ENCODE results near the gene DGKB. TPM values are rescaled to one million over a fixed set of nuclear protein-coding genes. Genes with fewer than 3 reads are reported as not detected.

DGKB gene
- total and polyA plus RNA-seq, 2 of the 8 experiments (the other 6 are each of a cell fraction or from before 2014, with no cell fraction given), result 1.9 to 2.6 TPM

GRCh38 chr7:14381936-14382335 is 520.6 kb downstream of the DGKB start:
- DNase-seq (ENCODE audit: low read depth in 1 of 2, low spot score in 2 of 2), result no peak
- FAIRE-seq, result no peak
- Histone ChIP-seq H2BK15ac (ENCODE audit: low read length) (no peak overlapping the region), H2AK5ac (ENCODE audit: low read depth, low read length) (no peak overlapping the region), H2BK5ac (ENCODE audit: low read depth, low read length) (no peak overlapping the region), H2BK12ac (ENCODE audit: low read depth, low read length) (no peak overlapping the region), H2BK120ac (replicated peaks; ENCODE audit: low read depth, low read length) (no peak overlapping the region), H3K27me3 (replicated peaks in 1 of 4; ENCODE audit: control insufficient read depth in 3 of 4, extremely low read depth in 1 of 4, insufficient read depth in 3 of 4, low read length in 3 of 4) (no peaks in the 10 kb centered on the region), H3K4me2 (ENCODE audit: insufficient read depth in 1 of 2, low read depth in 2 of 2, low read length in 2 of 2) (no peak overlapping the region), H4K8ac (ENCODE audit: extremely low read depth, insufficient read depth, low read length) (no peak overlapping the region), H3K4me3 (ENCODE audit: extremely low read depth in 1 of 4, insufficient read depth in 2 of 4, low read depth in 3 of 4, low read length in 4 of 4) (no peak overlapping the region), H3K23me2 (ENCODE audit: low read depth, low read length) (no peaks in the 10 kb centered on the region), H3K23ac (ENCODE audit: insufficient read length) (no peak overlapping the region), H2AFZ (ENCODE audit: low read length) (no peak overlapping the region), H3K4me1 (replicated peaks in 1 of 4; ENCODE audit: control insufficient read depth in 3 of 4, insufficient read depth in 4 of 4, low read length in 3 of 4) (no peaks in the 10 kb centered on the region), H4K20me1 (replicated peaks in 1 of 2; ENCODE audit: control insufficient read depth in 1 of 2, insufficient read depth in 2 of 2, low read length in 2 of 2) (no peaks in the 10 kb centered on the region), H3K79me1 (ENCODE audit: low read depth, low read length) (no peaks in the 10 kb centered on the region), H4K91ac (replicated peaks; ENCODE audit: insufficient read length, low read length) (no peak overlapping the region), H3K14ac (ENCODE audit: insufficient read length) (no peak overlapping the region), H2BK20ac (ENCODE audit: low read length) (no peak overlapping the region), H4K5ac (ENCODE audit: insufficient read length, low read depth, low read length) (no peak overlapping the region), H3K27ac (ENCODE audit: low read depth, low read length) (no peak overlapping the region), H3K9ac (replicated peaks in 1 of 4; ENCODE audit: extremely low read depth in 1 of 4, low read depth in 3 of 4, low read length in 3 of 4) (no peak overlapping the region), H3K79me2 (ENCODE audit: control insufficient read depth in 1 of 2, insufficient read depth in 2 of 2, low read length in 2 of 2) (no peaks in the 10 kb centered on the region), H3K18ac (ENCODE audit: extremely low read depth, low read length) (no peak overlapping the region), H3K36me3 (ENCODE audit: control insufficient read depth in 2 of 4, insufficient read depth in 4 of 4, low read length in 3 of 4) (no peaks in the 10 kb centered on the region), H3K4ac (replicated peaks; ENCODE audit: insufficient read length, low read depth, low read length) (no peak overlapping the region), H3K56ac (replicated peaks; ENCODE audit: insufficient read length, low read depth, low read length) (no peak overlapping the region), H3K9me3 (ENCODE audit: insufficient read depth in 2 of 2, low read depth in 1 of 2, low read length in 1 of 2) (no peaks in the 10 kb centered on the region)
- 88% methylated on average over 3 of the region's 3 CpGs; no CpG with 5 or more reads in 1 of the 2 experiments for WGBS, 2 experiments (ENCODE audit: extremely low coverage in 1 of 2, insufficient coverage in 1 of 2, insufficient read length in 1 of 2, insufficient replicate concordance in 2 of 2, low coverage in 1 of 2, low lambda C conversion rate in 2 of 2, missing lambda C conversion rate in 1 of 2)
- CTCF ChIA-PET (ENCODE audit: partially characterized antibody), result no interaction called here
- POLR2A ChIA-PET (ENCODE audit: partially characterized antibody), result no interaction called here
- TF ChIP-seq RAD21 (IDR thresholded peaks at IDR 0.05 in 1 of 2, conservative IDR thresholded peaks at IDR 0.05 in 1 of 2; ENCODE audit: low read depth in 2 of 2, low read length in 2 of 2) (no peak), E2F6 (IDR thresholded peaks at IDR 0.05) (no peak), NANOG (IDR thresholded peaks at IDR 0.05; ENCODE audit: insufficient read depth, low read depth, low read length, poor library complexity, severe bottlenecking) (no peak), POLR2A (IDR thresholded peaks at IDR 0.05; ENCODE audit: control extremely low read depth in 1 of 2, low read depth in 2 of 2, low read length in 2 of 2) (no peak), EZH2 (IDR thresholded peaks at IDR 0.05; ENCODE audit: low read depth, low read length, severe bottlenecking) (no peak), SAP30 (IDR thresholded peaks at IDR 0.05; ENCODE audit: insufficient read depth, insufficient replicate concordance, low read length) (no peak), ASH2L (IDR thresholded peaks at IDR 0.05; ENCODE audit: low read length) (no peak), CEBPB (IDR thresholded peaks at IDR 0.05; ENCODE audit: low read depth, low read length) (no peak), MAX (IDR thresholded peaks at IDR 0.05) (no peak), TAF1 (IDR thresholded peaks at IDR 0.05; ENCODE audit: low read depth, low read length) (no peak), HDAC2 (IDR thresholded peaks at IDR 0.05; ENCODE audit: borderline replicate concordance in 1 of 2, low read depth in 2 of 2, low read length in 2 of 2) (no peak), CHD2 (IDR thresholded peaks at IDR 0.05; ENCODE audit: low read length) (no peak), JUN (IDR thresholded peaks at IDR 0.05; ENCODE audit: low read depth, low read length) (no peak), EGR1 (IDR thresholded peaks at IDR 0.05; ENCODE audit: borderline replicate concordance, low read depth, low read length) (no peak)

All from H1 (cell line).